ENCODE data around the gene NEURL1.

DNA sequence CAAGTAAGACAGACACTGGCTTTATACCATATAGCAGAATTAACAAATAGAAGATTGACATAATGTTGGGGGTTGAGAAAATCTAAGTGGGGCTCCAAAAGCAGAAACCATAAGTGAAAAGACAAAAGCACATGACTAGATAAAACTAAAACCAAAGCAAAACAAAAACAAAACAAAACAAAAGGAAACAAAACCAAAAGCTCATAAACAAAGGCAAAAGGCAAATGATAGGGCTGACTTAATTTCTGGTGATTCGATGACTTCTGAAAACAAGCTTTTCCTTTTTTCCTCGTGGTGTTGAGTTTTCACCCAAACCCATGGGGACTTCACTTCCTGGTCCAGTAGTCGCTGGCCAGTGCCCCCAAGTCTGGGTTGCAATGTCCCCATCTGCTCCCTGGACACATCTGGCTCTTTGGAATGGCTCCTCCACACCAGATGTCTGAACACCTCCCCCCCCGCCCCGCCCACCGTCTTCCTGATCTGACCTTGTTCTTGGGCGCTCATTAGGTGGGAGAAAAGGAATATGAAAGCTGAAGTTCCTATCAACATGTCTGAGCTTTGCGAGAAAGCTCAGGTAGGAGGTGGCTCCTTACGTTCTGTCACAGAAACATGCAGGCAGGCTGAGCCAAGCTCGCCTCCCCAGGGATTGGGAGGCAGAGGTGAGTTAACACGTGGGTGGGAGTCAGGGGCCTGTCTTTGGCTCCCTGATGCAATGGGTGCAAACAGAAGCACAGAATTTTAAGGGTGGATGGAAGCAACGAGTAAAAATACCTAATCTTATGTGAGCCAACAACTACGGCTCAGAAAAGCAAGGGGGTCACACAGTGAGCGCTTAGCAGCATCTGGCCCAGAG, 121.0 kb downstream of the NEURL1 start:
- TF ChIP-seq, protein P1, sequence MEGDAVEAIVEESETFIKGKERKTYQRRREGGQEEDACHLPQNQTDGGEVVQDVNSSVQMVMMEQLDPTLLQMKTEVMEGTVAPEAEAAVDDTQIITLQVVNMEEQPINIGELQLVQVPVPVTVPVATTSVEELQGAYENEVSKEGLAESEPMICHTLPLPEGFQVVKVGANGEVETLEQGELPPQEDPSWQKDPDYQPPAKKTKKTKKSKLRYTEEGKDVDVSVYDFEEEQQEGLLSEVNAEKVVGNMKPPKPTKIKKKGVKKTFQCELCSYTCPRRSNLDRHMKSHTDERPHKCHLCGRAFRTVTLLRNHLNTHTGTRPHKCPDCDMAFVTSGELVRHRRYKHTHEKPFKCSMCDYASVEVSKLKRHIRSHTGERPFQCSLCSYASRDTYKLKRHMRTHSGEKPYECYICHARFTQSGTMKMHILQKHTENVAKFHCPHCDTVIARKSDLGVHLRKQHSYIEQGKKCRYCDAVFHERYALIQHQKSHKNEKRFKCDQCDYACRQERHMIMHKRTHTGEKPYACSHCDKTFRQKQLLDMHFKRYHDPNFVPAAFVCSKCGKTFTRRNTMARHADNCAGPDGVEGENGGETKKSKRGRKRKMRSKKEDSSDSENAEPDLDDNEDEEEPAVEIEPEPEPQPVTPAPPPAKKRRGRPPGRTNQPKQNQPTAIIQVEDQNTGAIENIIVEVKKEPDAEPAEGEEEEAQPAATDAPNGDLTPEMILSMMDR (IDR thresholded peaks at IDR 0.05 in 4 of 5, conservative IDR thresholded peaks at IDR 0.05 in 1 of 5): no peak
- TF ChIP-seq POLR2A (IDR thresholded peaks at IDR 0.05): no peak
